NCI-H1048 (cell line): Measurements from ENCODE around the gene CIITA.

Experiments
- DNase-seq: peaks from one replicate; lab custom pipeline; 2025; lab: John Stamatoyannopoulos, UW

Gene CIITA

DNA sequence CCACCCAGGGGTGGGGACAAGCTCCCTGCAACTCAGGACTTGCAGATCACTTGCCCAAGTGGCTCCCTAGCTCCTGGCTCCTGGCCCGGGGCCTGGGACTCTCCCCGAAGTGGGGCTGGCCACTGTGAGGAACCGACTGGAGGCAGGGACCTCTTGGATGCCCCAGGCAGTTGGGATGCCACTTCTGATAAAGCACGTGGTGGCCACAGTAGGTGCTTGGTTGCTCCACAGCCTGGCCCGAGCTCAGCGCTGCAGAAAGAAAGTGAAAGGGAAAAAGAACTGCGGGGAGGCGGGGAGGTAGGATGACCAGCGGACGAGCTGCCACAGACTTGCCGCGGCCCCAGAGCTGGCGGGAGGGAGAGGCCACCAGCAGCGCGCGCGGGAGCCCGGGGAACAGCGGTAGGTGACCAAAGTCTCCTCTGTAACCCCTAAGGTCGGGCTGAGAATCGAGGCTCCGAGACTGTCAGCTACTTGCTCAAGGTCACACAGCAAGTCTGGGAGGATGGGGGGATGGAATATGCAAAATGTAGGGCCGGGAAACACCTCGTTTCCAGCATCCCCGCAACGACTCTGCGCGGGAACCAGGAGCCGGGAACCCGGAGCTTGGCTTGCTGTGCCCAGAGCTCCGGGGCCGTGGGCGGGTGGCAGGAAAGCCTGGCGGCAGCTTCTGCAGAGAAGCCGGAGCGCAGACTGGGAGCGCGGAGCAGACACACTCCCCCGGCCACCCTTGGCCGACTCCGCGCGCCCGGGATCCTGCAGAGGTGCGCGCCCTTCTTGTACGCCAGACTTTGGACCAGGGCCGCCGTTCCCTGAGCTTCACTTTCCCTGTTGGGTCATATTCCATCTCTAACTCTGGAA, 1.9 kb downstream of the CIITA start:
- DNase-seq, result no peak

DNA sequence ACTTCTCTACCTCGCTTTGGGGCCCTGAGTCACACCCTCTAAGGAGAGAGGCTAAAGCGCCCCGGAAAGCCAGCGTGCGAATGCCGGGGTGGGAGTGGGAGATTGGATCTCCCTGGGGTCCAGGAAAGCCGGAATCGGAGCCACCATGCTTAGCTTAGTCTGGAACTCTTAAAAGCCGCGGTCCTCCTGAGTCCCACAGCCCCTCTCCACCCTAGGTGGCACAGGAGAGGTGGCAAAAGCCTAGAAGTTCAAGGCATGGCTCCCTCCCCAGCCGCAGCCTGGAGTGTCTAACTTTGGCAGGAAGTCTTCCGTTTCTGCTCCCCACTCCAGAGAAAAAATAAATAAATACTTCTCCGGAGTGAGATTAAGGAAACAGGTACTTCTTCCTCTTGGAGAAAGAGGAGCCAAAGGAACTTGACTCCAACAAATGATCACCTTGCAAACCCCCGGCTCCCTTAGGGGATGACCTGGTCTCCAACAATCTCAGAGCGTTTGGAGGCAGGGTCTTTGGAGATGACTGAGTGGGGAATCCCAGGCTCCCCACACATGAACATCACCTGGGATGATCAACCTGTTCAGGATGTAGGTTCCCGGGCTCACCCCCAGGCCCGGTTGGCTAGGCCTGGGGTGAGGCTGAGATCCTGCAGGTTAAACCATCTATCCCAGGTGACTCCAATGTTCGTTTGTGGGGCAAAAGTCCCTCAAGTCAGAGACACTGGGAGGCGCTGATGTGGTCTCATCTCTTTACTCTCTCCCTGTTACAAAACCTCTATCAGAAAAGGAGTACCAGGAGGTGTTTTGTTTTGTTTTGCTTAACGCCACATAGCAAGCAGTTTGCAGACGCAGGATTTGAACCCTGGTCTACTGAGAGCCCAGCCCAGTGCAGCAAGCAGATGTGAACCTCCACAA, 2.9 kb downstream of the CIITA start:
- no peak for DNase-seq

DNA sequence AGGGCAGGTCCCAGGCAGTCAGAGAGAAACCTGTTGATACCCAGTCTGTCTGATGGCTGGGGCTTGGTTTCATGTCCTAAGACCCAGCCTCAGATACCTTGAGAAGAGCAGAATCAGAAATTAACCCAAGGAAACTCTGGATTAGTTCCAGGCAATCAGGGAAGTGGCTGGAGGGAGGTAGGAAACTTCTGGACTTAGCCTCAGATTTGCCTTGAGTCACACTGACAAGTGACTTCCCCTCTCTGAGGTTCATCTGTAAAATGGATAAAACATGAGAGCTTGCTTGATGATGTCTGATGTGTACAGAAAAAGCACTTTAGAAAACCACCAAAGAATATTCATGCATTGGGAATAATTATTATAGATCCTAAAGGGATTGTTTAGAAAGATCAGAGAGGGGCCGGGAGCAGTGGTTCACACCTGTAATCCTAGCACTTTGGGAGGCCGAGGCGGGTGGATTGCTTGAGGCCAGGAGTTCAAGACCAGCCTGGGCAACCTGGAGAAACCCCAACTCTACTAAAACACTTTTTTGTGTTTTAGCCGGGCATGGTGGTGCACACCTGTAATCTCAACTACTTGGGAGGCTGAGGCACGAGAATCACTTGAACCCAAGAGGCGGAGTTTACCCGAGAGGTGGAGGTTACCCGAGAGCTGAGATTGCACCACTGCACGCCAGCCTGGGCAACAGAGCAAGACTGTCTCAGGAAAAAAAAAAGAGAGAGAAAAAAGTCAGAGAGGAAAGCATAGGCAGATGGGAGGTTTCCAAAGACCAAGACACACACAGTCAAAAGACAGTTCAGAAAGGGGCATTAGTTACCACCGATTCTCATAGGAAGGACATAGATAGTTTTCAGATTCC, 3.8 kb downstream of the CIITA start:
- DNase-seq, result no peak

DNA sequence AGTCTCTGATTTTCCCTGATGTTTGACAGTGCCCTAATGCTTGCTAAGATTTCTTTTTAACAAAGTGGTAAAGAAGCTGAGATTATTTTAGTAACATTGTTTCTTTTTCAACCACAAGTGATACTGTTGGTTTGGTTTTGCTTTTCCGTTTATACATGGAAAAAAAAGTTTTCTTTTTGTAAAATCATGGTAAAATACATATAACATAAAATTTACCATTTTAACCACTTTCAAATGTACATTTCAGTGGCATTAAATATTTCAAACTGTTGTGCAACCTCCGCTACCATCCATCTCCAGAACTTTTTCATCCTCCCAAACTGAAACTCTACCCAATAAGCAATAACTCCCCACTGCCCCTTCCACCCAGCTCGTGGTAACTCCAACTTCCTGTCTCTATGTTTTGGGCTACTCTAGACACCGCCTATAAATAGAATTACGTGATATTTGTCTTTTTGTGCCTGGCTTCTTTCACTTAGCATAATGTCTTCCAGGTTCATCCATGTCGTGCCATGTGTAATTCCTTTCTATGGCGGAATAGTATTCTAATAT, 4.6 kb downstream of the CIITA start:
- no peak for DNase-seq

DNA sequence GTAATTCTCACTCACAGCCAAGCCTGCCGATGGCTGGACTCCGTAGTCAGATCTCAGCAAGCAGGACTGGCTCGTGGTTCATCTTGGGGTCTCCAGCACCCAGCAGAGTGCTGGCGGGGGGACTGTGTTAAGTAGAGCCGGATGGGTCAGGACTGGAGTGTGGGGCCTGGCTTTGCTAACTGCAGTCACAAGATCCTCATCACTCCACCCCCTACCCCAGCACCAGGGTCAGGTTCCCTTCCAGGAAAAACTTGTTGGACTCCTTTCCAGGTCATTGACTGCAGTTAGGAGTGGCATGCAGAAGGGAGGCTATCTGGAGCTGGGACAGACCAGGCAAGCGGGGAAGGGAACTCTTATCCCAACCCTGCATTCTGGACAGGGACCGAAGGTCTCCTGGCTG, 6.0 kb downstream of the CIITA start:
- no peak for DNase-seq

DNA sequence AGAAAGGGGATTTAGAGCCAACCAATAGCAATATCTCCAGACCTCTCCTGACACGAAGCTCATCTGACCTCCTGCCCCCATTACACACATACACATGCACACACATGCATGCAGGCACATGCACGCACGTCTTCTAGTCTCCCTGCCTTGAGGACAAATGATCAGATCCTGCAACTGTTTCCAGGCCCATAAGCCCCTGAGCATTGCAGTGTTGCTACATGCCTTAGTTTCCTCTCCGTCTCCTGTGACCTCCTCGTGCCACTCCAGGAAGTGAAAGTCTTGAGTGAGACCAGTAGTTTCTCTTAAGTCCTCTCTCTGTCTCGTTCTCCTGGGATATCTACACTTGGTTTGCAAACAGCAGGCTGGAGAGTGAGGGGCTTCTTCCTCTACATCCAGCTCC, 8.2 kb downstream of the CIITA start:
- DNase-seq, result no peak

DNA sequence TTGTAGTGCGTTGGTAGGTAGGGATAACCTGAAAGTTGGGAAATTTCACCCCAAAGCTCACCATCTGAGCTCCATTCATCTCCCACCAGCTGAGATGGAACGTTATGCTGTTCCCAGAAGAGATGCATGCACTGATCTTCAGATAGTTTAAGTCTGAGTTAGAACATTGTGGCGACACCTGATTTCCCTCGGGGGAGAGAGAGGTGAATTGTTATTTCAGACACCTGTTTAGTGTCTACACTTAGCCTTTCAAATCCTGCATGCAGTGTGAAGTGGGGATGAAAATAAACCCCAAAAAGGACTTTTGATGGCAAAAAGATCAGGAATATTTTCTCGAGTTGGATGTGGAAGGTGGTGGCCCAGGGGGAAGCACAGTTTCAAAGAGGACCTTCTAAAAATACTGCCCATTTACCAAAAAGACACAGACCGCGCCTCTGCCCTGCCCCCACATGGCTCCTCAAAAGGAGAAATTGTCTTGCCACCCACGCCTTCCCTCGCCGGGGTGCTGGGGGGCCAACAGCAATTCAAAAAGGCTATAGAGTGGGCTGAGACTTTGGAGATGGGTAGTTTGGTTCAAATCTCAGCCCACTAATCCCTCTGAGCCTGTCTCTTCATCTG, 11.4 kb downstream of the CIITA start:
- DNase-seq, result no peak

DNA sequence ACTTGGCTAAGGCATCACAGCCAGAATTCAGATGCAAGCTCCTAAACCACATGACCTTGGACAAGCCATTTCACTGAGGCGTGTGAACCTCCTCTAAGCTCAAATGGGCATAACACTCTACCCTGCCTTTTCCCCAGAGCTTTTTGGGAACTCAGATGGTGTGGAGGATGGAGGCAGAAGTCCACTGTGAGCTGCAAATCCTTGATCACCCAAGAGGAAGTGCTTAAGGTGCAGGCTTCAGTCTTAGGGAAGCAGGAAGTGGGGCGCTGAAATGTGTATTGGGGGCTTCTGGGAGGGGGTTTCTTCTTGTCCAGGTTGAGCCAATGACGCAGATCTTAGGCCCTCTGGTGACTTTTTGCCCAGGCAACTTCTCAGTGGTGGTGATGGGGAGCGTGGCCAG, 12.9 kb downstream of the CIITA start:
- no peak for DNase-seq

DNA sequence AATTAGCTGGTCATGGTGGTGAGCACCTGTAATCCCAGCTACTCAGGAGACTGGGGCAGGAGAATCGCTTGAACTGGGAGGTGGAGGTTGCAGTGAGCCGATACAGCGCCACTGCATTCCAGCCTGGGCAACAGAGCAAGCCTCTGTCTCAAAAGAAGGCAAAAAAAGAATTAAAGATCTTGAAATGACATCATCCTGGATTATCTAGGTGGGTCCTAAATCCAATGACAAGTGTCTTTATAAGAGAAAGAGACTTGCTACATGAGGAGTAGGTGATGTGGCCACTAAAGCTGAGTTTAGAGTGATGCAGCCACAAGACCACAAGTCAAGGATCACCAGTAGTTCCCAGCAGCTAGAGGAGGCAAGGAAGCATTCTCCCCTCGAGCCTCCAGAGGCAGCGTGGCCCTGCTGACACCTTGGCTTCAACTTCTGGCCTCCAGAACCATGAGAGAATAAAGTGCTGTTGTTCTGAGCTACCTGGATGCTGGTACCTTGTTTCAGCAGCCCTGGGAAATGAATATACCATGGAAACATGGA, 15.8 kb downstream of the CIITA start:
- DNase-seq, result no peak

DNA sequence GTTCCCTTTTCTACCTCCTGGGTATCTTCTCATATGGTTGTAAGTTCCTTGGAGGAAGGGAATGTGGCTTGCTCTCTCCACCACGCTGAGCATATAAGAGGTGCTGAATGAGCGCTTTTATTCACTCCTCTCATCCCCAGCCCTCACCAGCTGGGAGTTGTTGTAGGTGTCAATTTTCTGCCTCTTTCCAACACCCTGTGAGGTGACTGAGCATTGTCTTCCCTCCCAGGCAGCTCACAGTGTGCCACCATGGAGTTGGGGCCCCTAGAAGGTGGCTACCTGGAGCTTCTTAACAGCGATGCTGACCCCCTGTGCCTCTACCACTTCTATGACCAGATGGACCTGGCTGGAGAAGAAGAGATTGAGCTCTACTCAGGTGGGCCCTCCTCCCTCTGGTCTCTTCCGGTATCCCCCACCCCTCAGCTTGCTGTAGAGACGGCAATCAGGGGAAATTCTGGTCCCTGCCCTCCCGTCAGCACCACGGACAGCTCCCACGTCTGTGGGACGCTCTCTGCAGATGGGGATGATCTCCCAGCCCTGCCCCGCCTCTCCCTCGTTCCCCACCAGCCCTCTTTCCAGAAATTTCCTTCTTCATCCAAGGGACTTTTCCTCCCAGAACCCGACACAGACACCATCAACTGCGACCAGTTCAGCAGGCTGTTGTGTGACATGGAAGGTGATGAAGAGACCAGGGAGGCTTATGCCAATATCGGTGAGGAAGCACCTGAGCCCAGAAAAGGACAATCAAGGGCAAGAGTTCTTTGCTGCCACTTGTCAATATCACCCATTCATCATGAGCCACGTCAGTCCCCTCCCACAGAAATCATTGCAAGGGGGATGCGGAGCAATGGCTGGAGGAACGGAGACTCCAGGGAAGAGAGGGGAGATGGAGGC, 18.3 kb downstream of the CIITA start:
- no peak for DNase-seq

DNA sequence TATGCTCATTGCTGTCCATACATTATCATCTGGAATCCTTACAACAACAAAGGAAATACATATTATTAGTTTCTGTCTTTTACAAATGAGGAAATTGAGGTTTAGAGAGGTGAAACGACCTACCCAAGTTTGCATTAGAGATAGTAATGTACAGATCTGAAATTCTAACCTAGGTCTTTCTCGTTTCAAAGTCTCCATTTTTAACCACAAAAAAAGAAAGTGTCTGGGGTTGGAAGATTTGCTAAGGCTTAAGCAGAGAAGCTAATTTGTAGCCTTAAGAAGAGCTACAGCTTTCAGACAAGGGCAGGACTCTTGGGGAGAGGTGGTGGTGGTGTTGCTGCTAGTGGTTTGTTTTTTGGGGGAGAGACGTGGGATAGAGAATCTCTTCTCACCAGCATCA, 19.2 kb downstream of the CIITA start:
- no peak for DNase-seq

DNA sequence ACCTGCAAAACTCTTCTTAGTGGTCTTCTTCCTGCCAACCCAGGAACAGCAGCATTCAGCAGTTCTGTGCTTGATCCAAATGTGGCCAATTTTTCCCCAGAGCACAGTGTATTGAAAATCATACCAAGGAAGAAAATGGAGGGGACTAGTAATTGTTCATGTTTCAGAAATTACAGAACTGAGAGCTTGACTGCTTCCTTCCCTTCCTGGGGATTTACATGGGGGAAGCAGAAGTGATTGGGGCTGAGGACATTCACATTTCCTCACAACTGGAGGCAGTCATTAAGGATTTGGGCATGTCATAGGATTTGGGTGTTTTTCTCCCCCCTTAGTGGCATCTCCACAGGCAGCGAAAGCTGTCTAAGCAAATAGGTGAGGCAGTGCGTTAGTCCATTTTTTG, 19.7 kb downstream of the CIITA start:
- no peak for DNase-seq

DNA sequence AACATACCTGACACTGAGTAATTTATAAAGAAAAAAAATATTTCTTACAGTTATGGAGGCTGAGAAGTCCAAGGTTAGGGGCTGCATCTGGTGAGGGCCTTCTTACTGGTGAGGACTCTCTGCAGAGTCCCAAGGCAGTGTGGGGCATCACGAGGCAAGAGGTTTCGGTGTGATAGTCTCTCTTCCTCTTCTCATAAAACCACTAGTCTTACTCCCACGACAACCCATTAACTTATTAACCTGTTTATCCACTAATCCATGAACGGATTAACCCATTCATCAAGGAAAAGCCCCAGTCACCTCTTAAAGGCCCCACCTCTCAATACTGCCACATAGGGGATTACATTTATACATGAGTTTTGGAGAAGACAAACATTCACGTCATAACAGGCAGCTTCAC, 20.1 kb downstream of the CIITA start:
- no peak for DNase-seq

DNA sequence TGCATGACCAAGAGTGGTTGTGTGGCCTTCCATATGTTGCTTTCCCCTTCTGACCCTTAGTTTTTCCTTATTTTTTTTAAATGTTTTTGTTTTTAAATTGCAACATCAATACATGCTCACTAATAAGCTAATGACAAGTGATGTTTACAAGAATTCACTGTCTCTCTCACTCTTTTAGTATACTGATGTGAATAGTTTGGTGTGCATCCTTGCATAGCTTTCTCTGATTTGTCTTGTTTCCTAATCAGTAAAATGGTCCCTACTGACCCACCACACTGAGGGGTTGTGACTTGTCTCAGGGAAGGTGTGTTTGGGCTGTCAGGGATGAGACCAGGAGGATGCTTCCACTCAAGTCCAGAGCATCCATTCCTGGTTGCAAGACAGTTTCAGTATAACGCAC, 26.0 kb downstream of the CIITA start:
- no peak for DNase-seq

DNA sequence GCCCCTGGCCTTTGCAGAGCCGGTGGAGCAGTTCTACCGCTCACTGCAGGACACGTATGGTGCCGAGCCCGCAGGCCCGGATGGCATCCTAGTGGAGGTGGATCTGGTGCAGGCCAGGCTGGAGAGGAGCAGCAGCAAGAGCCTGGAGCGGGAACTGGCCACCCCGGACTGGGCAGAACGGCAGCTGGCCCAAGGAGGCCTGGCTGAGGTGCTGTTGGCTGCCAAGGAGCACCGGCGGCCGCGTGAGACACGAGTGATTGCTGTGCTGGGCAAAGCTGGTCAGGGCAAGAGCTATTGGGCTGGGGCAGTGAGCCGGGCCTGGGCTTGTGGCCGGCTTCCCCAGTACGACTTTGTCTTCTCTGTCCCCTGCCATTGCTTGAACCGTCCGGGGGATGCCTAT, 29.5 kb downstream of the CIITA start:
- no peak for DNase-seq

DNA sequence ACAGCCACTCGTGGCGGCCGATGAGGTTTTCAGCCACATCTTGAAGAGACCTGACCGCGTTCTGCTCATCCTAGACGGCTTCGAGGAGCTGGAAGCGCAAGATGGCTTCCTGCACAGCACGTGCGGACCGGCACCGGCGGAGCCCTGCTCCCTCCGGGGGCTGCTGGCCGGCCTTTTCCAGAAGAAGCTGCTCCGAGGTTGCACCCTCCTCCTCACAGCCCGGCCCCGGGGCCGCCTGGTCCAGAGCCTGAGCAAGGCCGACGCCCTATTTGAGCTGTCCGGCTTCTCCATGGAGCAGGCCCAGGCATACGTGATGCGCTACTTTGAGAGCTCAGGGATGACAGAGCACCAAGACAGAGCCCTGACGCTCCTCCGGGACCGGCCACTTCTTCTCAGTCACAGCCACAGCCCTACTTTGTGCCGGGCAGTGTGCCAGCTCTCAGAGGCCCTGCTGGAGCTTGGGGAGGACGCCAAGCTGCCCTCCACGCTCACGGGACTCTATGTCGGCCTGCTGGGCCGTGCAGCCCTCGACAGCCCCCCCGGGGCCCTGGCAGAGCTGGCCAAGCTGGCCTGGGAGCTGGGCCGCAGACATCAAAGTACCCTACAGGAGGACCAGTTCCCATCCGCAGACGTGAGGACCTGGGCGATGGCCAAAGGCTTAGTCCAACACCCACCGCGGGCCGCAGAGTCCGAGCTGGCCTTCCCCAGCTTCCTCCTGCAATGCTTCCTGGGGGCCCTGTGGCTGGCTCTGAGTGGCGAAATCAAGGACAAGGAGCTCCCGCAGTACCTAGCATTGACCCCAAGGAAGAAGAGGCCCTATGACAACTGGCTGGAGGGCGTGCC, 30.1 kb downstream of the CIITA start:
- DNase-seq, result no peak

DNA sequence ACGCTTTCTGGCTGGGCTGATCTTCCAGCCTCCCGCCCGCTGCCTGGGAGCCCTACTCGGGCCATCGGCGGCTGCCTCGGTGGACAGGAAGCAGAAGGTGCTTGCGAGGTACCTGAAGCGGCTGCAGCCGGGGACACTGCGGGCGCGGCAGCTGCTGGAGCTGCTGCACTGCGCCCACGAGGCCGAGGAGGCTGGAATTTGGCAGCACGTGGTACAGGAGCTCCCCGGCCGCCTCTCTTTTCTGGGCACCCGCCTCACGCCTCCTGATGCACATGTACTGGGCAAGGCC, 30.7 kb downstream of the CIITA start:
- DNase-seq, result no peak

DNA sequence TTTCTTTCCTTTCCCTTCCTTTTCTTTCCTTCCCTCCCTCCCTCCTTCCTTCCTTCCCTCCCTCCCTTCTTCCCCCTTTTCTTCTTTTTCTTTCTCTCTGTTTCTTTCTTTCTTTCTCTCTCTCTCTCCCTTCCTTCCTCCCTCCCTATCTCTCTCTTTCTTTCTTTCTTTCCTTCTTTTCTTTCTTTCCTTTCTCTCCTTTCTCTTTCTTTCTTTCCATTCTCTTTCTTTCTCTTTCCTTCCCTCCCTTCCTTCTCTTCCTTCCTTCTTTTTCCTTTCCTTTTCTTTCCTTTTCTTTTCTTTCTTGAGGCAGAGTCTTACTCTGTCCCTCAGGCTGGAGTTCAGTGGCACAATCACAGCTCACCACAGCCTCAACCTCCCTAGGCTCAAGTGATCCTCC, 34.3 kb downstream of the CIITA start:
- no peak for DNase-seq

DNA sequence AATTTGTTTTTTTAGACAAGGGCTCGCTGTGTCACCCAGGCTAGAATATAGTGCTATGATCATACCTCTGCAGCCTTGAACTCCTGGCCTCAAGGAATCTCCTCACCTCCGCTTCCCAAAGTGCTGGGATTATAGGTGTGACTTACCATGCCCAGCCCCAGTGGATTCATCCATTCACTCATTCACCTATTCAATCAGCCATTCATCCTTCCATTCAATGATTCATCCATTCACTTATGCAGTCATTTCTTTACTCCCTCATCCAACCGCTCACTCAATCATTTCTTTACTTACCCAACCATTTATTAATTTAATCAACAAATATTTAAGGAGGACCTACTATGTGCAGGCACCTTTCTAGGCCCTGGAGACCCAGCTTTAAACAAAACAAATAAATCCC, 39.5 kb downstream of the CIITA start:
- no peak for DNase-seq
